A673 (cell line): ENCODE measurements around the gene MED13. TPM values are rescaled to one million over a fixed set of nuclear protein-coding genes. Genes with fewer than 3 reads are reported as not detected.

ENCODE experiments used
- BruUV-seq: library from RNA; stranded (reverse); fragments of 400-500 nt; replicated peaks from 2 replicates; lab custom pipeline; 2021; lab: Mats Ljungman, UMichigan
- CTCF ChIA-PET: fragments of 300-600 bp; sonication (Branson Sonifier 250); formaldehyde crosslinking; loops from one replicate; lab custom pipeline; 2022; ENCODE audit warnings: antibody characterized with exemption; lab: Charles Lee
- POLR2A ChIA-PET: fragments of 300-600 bp; sonication (Branson Sonifier 250); formaldehyde crosslinking; loops from one replicate; lab custom pipeline; 2022; ENCODE audit warnings: antibody characterized with exemption; ENCODE audit not compliant: low non-redundant PET; lab: Charles Lee
- DNase-seq: peaks from one replicate; pipeline ENCODE4 v3.0.0-alpha.2; 2015; ENCODE audit warnings: low spot score
- H3K27ac ChIP-seq: fragments of 200-600 bp; sonication (generic); 2 replicates; pipeline ENCODE4 v1.5.1; 2016; ENCODE audit warnings: mixed run types, low read depth, mild to moderate bottlenecking, mixed read lengths, antibody characterized with exemption, low read length; ENCODE audit not compliant: poor library complexity, severe bottlenecking
- H3K27me3 ChIP-seq: fragments of 200-600 bp; sonication (generic); replicated peaks from 2 replicates; pipeline ENCODE4 v1.6.1; 2017; ENCODE audit warnings: mixed run types, low read depth, mild to moderate bottlenecking, mixed read lengths, antibody characterized with exemption, low read length; ENCODE audit not compliant: insufficient read depth, poor library complexity
- H3K36me3 ChIP-seq: fragments of 200-600 bp; sonication (generic); 2 replicates; pipeline ENCODE4 v1.6.1; 2016; ENCODE audit warnings: mixed run types, mild to moderate bottlenecking, mixed read lengths, antibody characterized with exemption, low read length; ENCODE audit not compliant: insufficient read depth, poor library complexity, severe bottlenecking
- H3K4me1 ChIP-seq: fragments of 200-600 bp; sonication (generic); 2 replicates; pipeline ENCODE4 v1.6.1; 2017; ENCODE audit warnings: mixed run types, mild to moderate bottlenecking, mixed read lengths, antibody characterized with exemption, low read length; ENCODE audit not compliant: insufficient read depth, poor library complexity, severe bottlenecking
- H3K4me3 ChIP-seq: fragments of 200-600 bp; sonication (generic); 2 replicates; pipeline ENCODE4 v1.5.1; 2016; ENCODE audit warnings: low read depth, mixed run types, mild to moderate bottlenecking, mixed read lengths, low read length; ENCODE audit not compliant: poor library complexity, severe bottlenecking
- H3K9me3 ChIP-seq: fragments of 200-600 bp; sonication (generic); 2 replicates; pipeline ENCODE4 v1.6.1; 2016; ENCODE audit warnings: mixed run types, low read depth, mild to moderate bottlenecking, mixed read lengths, antibody characterized with exemption, low read length; ENCODE audit not compliant: poor library complexity, severe bottlenecking
- EZH2 ChIP-seq: fragments of 200-600 bp; sonication (generic); IDR thresholded peaks from 2 replicates; pipeline ENCODE4 v1.6.1; 2017; ENCODE audit warnings: borderline replicate concordance, low read depth, mild to moderate bottlenecking, mixed read lengths, antibody characterized with exemption, low read length; ENCODE audit not compliant: poor library complexity, severe bottlenecking
- intact Hi-C: fragments of 100-400 bp; cut with micrococcal nuclease; formaldehyde crosslinking; loops from one replicate; pipeline ENCODE4 v1.10.0; 2022; ENCODE audit not compliant: unreplicated experiment
- total RNA-seq: library from RNA; stranded (reverse); gene quantifications from 2 replicates; pipeline ENCODE4 v1.2.3, GENCODE V29; 2021
- TF ChIP-seq, protein P1 (sequence below): fragments of 300-800, 200-600 bp; sonication (generic); conservative IDR thresholded peaks from 2 replicates; pipeline ENCODE4 v1.5.1; 2017; ENCODE audit warnings: low read depth, mild to moderate bottlenecking, antibody characterized with exemption, low read length, moderate library complexity, mixed read lengths

The MED13 gene
- total RNA-seq, 1 experiment from 2014 or later, result 65.0 TPM

DNA sequence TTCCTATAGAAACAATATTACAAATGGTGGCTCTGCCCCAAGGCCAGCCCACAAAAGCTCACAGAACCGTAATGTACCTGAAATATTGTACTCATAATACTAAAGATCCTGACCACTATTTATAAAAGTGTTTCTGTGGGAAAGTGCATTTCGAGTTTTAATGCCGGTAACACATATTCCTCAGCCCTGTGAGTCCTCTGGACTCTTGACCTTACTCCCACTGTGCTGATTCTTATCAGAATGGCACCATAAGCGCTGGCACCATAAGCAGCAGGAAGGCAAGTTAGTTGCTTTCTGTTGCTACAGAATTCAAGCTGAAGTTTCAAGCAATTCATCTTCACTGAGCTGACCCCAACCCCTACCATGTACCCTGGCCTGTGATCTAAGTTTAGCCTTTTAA, 36.4 kb upstream of the MED13 start:
- Histone ChIP-seq H3K4me3 (no peak overlapping the region), H3K36me3 (no peaks in the 10 kb centered on the region), H3K27me3 (no peaks in the 10 kb centered on the region), H3K4me1 (no peaks in the 10 kb centered on the region), H3K27ac (no peak overlapping the region), H3K9me3 (no peaks in the 10 kb centered on the region)
- no TSS peak for BruUV-seq
- POLR2A ChIA-PET, result interaction anchor here (0.6 kb wide), 1 partner anchor 113 kb away, joined by 3 read pairs; no protein-coding TSS in a partner anchor
- CTCF ChIA-PET, result no interaction called here
- DNase-seq, result no peak
- TF ChIP-seq, protein P1, sequence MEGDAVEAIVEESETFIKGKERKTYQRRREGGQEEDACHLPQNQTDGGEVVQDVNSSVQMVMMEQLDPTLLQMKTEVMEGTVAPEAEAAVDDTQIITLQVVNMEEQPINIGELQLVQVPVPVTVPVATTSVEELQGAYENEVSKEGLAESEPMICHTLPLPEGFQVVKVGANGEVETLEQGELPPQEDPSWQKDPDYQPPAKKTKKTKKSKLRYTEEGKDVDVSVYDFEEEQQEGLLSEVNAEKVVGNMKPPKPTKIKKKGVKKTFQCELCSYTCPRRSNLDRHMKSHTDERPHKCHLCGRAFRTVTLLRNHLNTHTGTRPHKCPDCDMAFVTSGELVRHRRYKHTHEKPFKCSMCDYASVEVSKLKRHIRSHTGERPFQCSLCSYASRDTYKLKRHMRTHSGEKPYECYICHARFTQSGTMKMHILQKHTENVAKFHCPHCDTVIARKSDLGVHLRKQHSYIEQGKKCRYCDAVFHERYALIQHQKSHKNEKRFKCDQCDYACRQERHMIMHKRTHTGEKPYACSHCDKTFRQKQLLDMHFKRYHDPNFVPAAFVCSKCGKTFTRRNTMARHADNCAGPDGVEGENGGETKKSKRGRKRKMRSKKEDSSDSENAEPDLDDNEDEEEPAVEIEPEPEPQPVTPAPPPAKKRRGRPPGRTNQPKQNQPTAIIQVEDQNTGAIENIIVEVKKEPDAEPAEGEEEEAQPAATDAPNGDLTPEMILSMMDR, result no peak
- TF ChIP-seq EZH2, result no peak
- intact Hi-C loops, result no loop called here

DNA sequence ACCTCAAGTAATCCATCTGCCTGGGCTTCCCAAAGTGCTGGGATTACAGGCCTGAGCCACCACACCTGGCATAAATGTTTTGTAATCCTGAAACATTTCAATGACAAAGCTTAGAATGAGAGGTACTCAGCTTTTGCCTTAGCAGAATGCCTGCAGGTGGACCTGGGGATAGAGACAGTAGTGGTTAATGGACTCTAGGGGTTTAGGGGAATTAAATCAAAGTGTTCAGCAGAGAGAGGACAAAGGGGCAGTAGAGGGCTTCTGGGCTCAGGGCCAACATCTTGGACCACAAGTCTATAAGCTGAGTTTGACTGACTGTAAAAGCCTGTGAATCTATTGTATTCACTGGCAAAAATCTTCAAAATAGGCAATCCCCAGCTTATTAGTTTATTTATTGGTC, 36.0 kb upstream of the MED13 start:
- Histone ChIP-seq H3K9me3 (no peaks in the 10 kb centered on the region), H3K36me3 (no peaks in the 10 kb centered on the region), H3K27me3 (no peaks in the 10 kb centered on the region), H3K4me1 (no peaks in the 10 kb centered on the region), H3K27ac (no peak overlapping the region), H3K4me3 (no peak overlapping the region)
- TF ChIP-seq, protein P1, result no peak
- TF ChIP-seq EZH2, result no peak
- POLR2A ChIA-PET, result interaction anchor here (0.6 kb wide), 1 partner anchor 113 kb away, joined by 3 read pairs; no protein-coding TSS in a partner anchor
- intact Hi-C loops, result no loop called here
- no peak for DNase-seq
- no TSS peak for BruUV-seq
- CTCF ChIA-PET, result no interaction called here

DNA sequence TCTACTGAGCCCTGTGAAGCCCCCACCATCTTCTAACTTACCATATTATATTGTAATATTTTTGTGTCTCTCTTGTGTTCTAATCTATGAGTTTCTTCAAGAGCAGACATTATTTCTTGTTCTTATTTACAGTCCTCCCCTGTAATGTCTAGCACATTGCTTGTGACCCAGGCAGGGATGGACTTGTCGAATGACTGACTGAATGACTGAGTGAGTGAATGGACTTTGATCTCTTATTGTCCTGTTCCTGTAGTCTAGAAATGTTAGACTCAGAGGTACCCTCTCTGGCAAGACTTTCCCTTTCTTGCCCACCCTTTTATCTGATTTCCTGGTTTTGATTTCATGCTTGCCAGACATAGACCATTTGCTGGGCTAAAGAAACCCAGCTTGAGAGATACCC, 35.0 kb upstream of the MED13 start:
- CTCF ChIA-PET, result no interaction called here
- POLR2A ChIA-PET, result no interaction called here
- no peak overlapping the region for H3K4me3 ChIP-seq
- no peaks in the 10 kb centered on the region for H3K9me3 ChIP-seq
- no peak for DNase-seq
- H3K36me3 ChIP-seq, result no peaks in the 10 kb centered on the region
- no peaks in the 10 kb centered on the region for H3K27me3 ChIP-seq
- H3K27ac ChIP-seq, result no peak overlapping the region
- no peaks in the 10 kb centered on the region for H3K4me1 ChIP-seq
- no TSS peak for BruUV-seq
- intact Hi-C loops, result no loop called here
- TF ChIP-seq, protein P1, result no peak
- no peak for TF ChIP-seq EZH2
